ENCODE results near the gene TBC1D22A.

The TBC1D22A gene

DNA sequence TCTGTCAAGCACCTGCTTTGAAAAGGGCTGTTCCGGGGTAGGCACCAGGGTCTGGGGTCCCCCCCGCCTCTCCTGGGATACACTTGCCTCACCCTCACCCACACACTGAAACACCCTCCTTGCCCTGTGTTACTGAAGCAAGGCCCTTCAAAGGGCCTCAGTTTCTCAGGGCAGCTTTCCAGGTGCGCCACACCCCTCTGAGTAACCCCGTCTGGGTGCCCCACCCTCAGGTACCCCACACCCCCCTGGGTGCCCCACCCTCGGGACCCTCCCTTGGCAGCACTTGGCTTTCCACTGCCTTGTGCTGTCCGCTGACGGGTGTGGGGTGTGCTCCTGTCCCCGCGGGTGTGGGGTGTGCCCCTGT, 413.6 kb downstream of the TBC1D22A start:
- no peak overlapping the region for H3K4me3 ChIP-seq (ENCODE audit: low read length)
- no peak for TF ChIP-seq ZNF274 (IDR thresholded peaks at IDR 0.05; ENCODE audit: low read depth, low read length)

DNA sequence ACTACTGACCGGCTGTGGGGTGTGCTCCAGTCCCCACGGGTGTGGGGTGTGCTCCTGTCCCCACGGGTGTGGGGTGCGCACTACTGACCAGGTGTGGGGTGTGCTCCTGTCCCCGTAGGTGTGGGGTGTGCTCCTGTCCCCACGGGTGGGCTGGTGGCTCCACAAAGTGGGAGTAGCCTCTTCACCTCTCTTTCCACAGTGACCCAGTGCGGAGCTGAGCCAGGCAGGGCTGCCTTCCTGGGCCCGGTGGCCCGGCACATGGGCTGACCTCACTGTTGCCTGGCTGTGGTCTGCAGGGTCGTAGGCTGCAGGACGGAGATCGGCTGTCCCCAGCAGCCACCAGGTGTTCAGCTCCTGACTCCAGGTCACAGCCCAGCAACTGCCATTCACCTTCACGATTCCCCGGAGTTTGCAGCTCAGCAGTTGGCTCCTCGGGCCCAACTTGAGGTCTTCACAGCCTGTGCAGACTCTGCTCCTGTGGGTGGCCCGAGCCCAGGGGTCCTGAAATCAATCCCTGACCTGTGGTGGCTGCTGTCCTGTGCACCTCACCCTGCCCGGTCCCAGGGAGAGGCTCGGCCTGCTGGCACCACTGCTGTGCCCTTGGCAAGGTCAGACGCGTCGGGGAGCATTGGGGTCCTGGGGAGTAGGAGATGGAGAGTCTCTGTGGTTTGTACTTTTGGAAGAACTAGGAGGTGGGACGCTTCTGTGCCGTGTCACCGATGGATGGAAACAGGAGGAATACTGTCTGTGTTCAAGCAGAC, 414.3 kb downstream of the TBC1D22A start:
- no peak overlapping the region for H3K4me3 ChIP-seq (ENCODE audit: low read length)
- no peak for TF ChIP-seq ZNF274 (IDR thresholded peaks at IDR 0.05; ENCODE audit: low read depth, low read length)

DNA sequence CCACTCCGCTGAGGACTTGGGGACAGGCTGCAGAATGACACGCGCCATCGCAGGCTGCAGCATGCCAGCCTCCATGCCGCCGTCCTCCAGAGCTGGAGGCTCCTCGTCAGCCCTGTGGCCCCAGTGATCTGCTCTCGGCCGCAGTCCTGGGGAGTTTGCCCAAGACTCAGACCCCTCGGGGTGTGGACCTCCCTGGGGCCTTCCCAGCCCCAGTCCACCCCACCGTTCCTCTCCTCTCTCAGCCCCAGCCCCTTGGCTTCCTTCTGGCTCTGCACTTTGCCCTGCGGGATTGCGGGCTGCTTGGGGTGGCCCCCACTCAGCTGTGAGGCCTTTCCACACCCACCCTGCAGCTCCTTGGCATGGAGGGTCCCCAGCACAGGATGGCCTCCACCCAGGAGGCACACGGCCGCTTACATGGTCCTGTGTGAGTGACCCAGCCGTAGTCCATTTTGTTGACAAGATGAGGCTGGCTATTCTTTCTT, 414.9 kb downstream of the TBC1D22A start:
- no peak for TF ChIP-seq ZNF274 (IDR thresholded peaks at IDR 0.05; ENCODE audit: low read depth, low read length)
- H3K4me3 ChIP-seq (ENCODE audit: low read length): no peak overlapping the region

DNA sequence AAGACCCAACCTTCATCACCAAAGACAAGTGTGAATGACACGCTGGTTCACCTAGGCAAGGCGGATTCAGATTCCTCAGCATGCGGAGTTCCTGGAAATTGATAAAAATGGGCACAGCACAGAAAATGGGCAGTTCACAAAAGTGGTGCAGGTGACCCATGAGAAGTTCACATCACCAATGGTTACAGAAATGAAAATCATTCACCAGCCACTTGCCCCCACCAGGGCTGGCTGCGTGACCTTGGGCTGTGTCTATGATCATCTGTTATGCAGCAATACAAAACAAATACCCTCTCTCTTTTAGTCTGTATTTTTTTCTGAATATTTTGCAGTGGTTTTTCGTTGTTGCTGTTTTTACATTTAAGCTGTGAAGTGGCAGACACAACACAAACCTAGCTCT, 415.9 kb downstream of the TBC1D22A start:
- no peak overlapping the region for H3K4me3 ChIP-seq (ENCODE audit: low read length)
- no peak for TF ChIP-seq ZNF274 (IDR thresholded peaks at IDR 0.05; ENCODE audit: low read depth, low read length)

DNA sequence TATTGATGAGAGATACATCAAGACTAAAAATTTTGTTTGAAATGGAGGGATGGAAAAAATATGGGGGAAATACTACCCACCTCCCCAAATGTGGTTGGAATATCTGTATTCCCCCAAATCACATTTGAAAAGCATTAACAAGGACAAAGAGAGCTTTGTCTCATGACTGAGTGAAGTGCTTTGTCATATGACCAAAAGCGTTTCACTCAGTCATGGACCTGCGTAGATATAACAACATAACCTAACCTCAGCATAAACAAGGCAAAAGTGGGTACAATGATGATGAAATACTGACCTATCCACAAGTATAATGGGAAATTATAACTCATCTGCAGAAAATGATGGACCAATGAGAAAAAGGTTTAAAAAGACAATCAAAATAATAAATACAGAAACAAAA, 418.3 kb downstream of the TBC1D22A start:
- no peak overlapping the region for H3K4me3 ChIP-seq (ENCODE audit: low read length)
- no peak for TF ChIP-seq ZNF274 (IDR thresholded peaks at IDR 0.05; ENCODE audit: low read depth, low read length)

DNA sequence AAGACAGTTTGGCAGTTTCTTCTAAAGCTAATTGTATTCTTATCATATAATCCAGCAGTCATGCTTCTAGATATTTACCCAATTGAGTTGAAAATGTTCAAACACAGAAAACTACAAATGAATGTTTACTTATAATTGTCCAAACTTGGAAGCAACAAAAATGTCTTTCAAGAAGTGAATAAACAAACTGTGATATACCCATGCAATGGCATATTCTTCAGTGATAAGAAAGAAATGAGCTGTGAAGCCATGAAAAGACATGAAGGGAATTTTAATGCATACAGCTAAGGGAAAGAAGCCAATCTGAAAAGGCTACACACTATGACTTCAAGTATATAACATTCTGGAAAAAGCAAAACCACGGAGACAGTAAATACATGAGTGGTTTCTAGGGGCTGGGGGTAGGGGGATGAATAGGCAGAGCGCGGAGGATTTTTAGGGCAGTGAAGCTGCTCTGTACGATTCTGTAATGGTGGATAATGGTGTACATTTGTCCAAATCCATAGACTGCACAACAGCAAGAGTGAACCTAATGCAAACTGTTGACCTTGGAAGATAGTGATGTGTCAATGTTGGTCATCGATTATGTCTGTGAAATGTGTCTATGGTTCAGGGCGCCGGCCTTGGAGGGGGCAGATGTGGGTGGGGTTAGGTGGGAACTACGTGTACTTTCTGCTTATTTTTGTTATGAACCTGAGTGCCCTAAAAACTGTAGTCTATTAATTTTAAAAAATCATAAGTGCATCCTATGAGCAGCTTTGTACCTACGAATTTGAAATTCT, 424.9 kb downstream of the TBC1D22A start:
- no peak overlapping the region for H3K4me3 ChIP-seq (ENCODE audit: low read length)
- TF ChIP-seq ZNF274 (IDR thresholded peaks at IDR 0.05; ENCODE audit: low read depth, low read length): no peak

DNA sequence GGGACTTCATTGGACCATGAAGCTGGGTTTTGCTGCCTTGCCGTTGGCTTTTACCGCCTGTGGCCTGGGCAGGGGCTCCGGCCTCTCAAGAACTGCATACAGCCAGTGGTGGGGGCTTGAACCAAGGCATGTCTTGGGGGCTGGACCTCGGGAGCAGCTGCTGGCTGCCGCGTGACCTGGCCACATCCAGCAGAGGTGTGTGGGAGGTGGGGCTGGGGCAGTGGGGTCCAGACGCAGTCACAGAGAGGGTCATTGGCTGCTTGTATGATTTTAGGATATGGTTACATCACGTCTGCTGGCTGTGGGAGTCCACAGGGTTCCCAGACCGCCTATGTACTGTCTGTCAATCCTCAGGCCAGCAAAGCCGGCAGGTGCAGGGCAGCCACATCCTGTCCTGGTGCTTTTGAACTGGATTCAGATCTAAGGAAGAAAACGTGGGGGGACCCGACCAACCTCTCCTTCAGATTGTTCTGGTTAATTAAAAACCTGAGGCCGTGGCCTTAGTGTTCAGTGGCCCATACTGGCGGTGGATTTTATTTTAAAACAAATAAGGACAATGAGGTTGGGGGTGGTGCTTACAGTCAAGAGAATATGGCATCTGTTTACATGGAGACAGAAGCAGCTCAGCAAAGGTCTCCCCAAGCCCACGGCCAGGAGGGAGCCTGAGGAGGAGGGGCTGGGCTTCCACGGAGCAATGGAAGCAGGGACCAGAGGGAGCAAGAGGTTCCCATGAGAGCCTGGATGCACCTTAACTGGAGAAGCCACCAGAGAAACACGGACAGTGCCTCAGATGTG, 426.0 kb downstream of the TBC1D22A start:
- TF ChIP-seq ZNF274 (IDR thresholded peaks at IDR 0.05; ENCODE audit: low read depth, low read length): no peak
- no peak overlapping the region for H3K4me3 ChIP-seq (ENCODE audit: low read length)

DNA sequence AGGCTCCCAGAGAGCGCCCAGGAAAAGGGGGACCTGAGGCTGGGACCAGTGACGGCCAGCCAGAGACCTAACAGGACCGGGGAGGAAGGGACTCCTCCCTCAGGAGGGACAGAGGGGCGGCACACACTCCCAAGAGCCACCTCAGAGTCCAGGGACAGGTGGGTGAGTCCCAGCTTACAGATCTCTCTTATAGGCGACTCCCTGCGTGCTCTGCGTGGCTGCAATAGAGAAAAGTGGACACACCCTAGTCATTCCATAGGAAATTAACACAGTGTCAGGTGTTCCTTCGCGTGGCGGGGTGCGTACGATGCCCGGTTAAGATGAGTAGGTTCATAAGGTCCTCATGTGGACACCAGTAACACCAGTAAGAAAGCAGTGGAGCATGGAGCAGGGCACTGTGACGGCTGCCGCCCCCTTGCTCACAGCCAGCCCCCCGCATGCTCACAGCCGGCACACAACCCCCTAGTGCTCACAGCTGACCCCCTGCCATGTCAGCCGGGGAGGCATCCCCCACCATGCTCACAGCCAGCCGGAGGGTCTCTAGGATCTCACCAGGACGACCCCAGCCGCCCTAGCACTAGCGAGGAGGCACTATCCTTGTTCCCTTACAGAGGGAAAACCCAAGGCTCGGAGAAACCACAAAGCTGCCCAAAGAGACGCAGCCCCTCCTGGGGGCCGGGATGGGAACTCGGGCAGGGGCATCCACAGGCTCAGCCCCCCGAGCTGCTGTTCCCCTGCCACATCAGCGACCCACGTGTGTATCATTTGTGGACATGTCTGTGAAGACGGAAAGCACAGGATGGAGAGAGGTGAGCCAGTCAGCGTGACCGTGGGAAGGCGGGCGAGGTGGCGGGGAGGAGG, 426.8 kb downstream of the TBC1D22A start:
- H3K4me3 ChIP-seq (ENCODE audit: low read length): no peak overlapping the region
- TF ChIP-seq ZNF274 (IDR thresholded peaks at IDR 0.05; ENCODE audit: low read depth, low read length): no peak

DNA sequence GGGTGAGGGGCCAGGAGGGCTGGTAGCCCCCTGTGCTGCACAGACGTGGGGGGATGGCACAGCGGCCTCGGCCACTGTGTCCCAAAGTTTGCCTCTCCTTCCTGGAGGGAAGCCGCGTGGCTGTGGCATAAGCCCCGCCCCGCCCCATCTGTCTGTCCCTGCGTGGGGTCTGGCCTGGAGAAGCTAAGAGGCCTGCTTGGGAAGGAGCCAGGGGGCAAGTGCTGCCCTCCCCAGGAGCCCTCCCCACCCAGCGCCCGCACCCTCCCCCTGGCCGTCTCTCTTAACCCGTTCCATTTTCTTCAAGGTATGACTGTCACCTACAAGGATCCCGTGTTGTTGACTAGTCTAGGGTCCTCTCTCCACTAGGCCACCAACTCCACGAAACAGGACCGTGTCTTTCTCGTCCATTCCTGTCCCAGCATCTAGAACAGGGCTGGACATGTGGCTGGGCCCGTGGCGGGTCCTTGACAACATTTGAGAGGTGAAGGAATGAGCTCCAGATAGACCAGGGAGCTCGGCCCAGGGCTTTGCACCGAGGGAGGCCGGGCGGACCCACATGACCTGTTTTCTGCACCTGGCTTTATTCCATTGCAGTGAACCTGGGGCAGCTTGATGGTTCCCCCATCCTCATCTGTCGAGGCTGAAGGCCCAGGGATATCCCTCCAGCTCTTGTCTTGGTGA, 428.0 kb downstream of the TBC1D22A start:
- TF ChIP-seq ZNF274 (IDR thresholded peaks at IDR 0.05; ENCODE audit: low read depth, low read length): no peak
- H3K4me3 ChIP-seq (ENCODE audit: low read length): no peak overlapping the region

DNA sequence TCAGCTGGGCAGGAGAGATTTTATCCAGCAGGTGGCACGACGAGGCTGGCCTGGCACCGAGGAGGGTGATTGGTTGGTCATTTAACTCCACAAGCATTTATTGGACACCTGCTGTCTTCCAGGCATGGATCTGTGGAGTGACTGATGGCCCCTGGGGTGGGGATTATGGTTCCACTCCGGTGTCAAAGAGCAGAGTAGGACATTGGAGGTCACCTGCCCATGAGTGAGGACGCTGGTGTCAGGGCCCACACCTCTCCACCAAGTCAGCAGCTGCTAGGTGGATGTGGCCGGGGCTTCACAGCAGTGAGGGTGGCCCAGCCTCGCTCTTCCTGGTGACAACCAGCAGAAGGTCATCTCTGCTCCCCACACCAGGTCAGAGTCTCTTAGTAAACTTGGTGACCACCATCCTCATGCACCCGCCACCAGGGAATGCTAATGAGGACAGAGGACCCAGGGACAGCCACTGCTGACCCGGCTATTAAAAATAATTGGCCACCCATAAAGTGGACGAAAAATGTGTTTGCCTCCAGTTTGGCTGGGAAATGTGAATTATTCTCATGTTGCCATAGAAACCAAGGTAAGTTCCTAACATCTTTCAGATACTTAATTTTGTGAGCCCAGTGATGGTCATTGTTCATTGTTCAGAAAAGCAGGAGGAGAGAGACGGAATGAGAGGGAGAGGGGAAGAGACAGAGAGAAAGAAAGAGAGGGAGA, 428.7 kb downstream of the TBC1D22A start:
- no peak for TF ChIP-seq ZNF274 (IDR thresholded peaks at IDR 0.05; ENCODE audit: low read depth, low read length)
- H3K4me3 ChIP-seq (ENCODE audit: low read length): no peak overlapping the region

DNA sequence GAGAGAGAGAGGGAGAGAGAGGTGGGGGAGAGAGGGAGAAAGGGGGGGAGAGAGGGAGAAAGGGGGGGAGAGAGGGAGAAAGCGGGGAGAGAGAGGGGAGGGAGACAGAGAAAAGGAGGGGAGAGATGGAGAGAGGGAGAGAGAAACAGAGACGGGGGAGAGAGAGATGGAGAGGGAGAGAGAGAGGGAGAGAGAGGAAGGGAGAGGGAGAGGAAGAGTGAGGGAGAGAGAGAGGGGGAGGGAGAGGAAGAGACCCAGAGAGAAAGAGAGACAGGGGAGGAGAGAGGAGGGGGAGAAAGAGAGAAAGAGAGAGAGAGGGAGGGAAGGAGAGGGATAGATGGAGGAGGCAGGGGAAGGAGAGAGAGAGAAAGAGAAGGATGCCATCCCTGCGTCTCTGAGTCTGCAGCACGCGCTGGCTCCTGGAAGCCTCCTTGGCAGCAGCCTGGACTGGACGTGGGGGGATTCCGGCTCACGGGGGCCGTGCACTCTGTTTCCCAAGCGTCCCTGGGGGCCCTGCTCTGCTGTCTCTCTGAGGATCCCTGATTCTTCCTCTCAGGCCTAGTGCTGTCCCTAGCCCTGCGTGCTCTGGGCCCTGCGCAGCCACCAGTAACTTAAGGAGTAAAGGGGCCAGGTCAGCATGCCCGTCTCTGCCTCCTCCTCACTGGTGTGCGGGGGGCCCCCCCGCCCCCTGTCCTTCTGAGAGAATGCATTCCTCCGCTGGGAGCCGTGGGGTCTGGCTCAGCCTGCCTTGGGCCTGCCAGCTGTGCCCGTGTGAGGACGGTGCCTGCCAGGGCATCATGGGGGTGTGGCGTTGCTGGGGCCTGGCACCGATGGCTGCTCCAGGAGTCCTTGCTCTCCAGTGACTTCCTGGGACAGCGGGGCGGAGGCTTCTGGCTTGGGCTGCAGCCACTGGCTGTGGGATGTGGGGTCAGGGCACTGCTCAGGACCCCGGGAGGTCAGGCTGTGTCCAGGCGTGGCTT, 429.5 kb downstream of the TBC1D22A start:
- H3K4me3 ChIP-seq (ENCODE audit: low read length): no peak overlapping the region
- TF ChIP-seq ZNF274 (IDR thresholded peaks at IDR 0.05; ENCODE audit: low read depth, low read length): no peak
